GM12801 (cell line): ENCODE results near the gene VWA5B1.

ENCODE experiments used
- CTCF ChIP-seq: IDR thresholded peaks from one replicate; pipeline ENCODE4 v1.5.1; 2011; ENCODE audit warnings: control low read depth; ENCODE audit not compliant: insufficient read length; ENCODE audit errors: extremely low read depth

Gene VWA5B1

GRCh38 chr1:20372676-20373075 lies 82.0 kb downstream of the VWA5B1 start:
- TF ChIP-seq CTCF: no peak

- TF ChIP-seq CTCF: no peak
These were observed 82.6 kb downstream of the VWA5B1 start for GRCh38 chr1:20373286-20373685.

GRCh38 chr1:20373764-20374163 lies 83.1 kb downstream of the VWA5B1 start:
- TF ChIP-seq CTCF: no peak

- no peak for TF ChIP-seq CTCF
These were observed 84.9 kb downstream of the VWA5B1 start for GRCh38 chr1:20375563-20375962.

GRCh38 chr1:20376171-20376570 lies 85.5 kb downstream of the VWA5B1 start:
- TF ChIP-seq CTCF: no peak

- no peak for TF ChIP-seq CTCF
These were observed 86.3 kb downstream of the VWA5B1 start for GRCh38 chr1:20376880-20377494.

- no peak for TF ChIP-seq CTCF
These were observed 87.0 kb downstream of the VWA5B1 start for GRCh38 chr1:20377516-20378270.
